ENCODE results near the gene ANXA8.
"Not testable (repeated sequence)": the region's sequence is repeated elsewhere in the genome, so short reads cannot be mapped to it uniquely, and the experiment has no call there.

The ANXA8 gene

DNA sequence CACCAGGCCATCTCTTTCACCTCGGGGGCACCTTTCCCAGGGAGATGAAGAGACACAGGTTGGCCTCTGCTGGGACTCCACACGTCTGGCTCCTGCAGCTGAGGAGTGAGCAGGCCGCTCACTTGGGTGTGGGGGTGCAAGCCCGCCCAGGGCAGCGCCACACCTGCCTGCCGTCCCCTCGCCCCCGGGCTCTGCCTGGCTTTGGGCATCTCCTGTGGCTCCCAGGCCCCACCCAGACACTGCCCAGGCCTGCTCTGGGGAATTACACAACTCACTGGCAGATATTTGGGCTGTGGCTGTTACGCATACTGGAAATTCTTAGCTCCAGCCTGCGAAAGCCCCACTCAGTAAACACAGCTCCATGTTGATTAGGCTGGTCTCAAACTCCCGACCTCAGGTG, at the start of gene ANXA8:
Gene ANXA8 (minus strand): TSS at position 193 of the 400 bp plus-strand sequence. CDS start 182 bp downstream, at position 11.
- not testable (repeated sequence) for DNase-seq

DNA sequence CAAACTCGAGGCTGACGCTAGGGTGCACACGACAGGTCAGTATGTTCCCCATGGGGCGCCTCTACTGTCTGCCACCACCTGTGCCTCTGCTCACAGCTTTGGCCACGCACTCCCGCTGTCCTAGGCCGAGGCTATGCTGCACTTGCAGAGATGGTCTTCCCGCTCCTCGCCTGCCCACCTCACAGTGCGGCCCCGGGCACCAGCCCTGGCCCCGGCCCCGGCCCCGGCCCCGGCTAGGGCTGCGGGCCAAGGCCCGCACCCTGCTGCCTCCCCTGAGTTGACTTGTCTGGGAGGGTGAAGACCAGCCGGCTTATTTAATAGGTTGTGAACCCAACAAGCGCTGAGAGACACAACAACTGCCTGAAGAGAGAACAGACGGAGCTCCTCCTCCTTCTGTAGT, 39.6 kb upstream of the ANXA8 start, which contains the start of gene AGAP9:
Gene AGAP9 (minus strand): TSS at position 164 of the 400 bp plus-strand sequence. CDS start 112 bp downstream, at position 52.
- DNase-seq = not testable (repeated sequence)

GRCh38 chr10:47502313-47502712, 18.4 kb upstream of the ANXA8 start:
- not testable (repeated sequence) for DNase-seq

GRCh38 chr10:47494226-47494625, 10.3 kb upstream of the ANXA8 start:
- not testable (repeated sequence) for DNase-seq

GRCh38 chr10:47491600-47491999, 7.7 kb upstream of the ANXA8 start, which contains the start of gene FAM25G:
FAM25G (minus strand) TSS chr10:47491700; CDS start chr10:47491674, 26 bp downstream.
- not testable (repeated sequence) for DNase-seq

- DNase-seq = not testable (repeated sequence)
Observed at GRCh38 chr10:47489630-47490029, 5.7 kb upstream of the ANXA8 start.

GRCh38 chr10:47485943-47486342, 2.0 kb upstream of the ANXA8 start:
- not testable (repeated sequence) for DNase-seq

DNA sequence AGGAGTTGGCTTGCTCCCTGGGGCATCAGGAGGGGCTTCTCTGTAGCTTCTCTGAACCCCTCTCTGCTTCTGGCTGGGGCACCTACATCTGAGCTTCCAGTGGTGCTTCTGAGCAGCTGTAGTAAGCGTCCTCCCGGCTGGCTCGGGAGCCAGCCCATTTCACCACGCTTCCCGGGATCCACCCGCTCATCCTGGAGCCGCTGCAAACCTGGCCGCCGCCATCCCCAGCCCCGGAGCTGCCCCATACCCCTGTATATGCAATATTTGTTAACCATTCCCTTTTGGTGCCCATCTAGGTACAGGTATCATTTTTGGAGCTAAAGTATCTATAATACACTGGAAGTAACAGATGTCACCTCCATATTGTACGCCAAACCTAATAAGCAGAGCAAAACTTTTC, 871 bp upstream of the ANXA8 start:
- DNase-seq = not testable (repeated sequence)

GRCh38 chr10:47482367-47482766, 1.5 kb downstream of the ANXA8 start:
- DNase-seq = not testable (repeated sequence)

DNA sequence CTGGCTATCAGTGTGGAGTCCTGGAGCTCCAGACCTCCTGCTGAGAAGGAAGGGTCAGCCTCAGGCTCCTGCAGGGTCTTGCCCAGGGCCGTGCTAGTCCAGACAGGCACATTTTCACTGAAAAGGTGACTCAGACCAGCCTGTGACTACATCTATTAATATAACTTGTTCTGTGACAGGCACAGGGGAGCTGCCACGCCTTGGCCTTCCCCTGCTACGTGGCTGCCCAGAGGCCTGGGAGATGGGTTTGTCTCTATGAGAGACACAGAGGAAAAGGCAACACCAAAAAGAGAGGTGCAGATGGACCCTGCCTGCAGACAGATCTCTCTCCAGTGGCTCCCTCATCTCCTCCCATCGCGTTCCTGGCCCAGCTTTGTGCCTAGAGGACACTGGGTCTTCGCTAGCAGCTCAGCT, 2.1 kb downstream of the ANXA8 start:
- not testable (repeated sequence) for DNase-seq

DNA sequence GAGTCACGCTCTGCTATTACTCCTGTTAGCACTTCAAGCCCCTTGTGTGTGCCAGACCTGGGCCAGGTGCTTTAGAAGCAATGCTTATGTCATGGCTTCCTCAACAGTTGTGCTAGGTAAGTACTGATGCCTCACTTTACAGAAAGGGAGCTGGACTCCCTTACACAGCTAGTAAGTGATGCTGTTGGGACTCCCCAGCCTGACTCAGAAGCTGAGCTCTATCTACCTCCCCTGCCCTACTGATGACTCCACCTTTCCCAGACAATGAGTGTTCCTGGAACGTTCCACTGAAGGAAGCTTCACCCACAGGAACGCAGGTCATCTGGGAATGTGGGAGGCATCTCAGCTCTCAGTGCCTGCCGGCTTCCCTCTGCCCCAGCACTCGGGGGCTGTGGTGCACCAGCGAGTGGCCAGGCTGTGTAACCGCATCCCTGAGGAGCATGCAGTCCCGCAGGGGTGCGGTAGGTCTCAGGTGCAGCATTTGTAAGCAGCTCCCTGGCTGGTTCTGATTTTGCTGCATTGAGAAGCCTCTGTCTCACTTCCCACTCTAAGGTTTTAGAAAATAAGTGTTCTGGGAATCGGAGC, 2.6 kb downstream of the ANXA8 start:
- DNase-seq = not testable (repeated sequence)

DNA sequence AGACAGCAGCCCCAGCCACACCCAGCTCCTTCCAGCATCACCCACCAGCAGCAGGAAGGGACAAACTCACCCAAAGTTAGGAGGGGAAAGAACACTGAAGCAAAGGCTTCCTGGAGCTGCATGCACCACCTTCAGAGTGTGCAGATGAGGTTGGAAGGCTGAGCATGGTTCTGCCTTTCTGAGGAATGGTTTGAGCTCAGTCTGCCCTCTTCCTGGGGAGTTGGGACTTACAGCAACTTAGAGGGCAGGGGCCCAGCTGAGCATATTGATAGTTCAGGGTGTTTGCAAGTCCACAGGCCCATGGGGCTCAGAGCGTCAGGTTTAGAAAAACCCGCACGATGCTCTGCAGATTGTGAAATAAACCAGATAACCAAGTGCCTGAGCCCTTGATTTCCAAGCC, 3.8 kb downstream of the ANXA8 start:
- DNase-seq = not testable (repeated sequence)

DNA sequence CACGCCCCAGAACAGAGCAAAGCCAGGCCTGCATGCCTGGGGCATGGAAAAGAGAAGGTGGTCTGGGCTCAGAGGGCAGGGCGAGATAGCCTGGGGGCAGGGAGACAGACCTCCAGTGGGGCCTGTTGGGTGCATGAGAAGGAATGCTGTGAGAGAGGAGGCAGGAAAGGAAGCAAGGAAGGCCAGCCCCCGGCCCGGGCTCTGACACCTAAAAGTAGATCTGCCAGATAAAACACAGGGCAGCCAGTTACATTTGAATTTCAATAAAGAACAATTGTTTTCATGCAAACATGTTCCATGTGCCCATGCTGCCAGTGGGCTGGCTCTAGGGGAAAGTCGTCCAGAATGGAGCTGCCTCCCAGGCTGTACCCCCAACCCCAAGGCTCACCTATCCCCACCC, 5.8 kb downstream of the ANXA8 start:
- DNase-seq = not testable (repeated sequence)

DNA sequence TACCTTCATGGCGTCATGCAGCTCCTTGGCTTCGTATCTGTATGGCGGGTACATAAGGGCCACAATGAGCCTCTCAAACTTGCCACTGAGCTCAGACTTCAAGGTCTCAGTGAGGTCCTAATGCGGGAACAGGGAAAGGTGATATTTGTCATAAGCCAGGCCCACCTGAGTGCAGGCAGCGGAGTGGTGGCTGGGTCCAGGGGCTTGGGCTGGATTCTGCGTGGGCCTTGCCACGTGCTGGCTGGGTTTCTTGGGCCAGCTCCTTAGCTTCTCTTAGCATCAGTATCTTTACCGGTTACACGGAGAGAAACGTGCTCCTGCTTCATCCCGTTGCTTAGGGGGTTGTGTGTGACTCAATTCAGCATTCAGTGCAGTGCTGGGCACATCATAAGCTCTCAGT, 6.8 kb downstream of the ANXA8 start:
- DNase-seq = not testable (repeated sequence)

- not testable (repeated sequence) for DNase-seq
Observed at GRCh38 chr10:47475101-47475500, 8.8 kb downstream of the ANXA8 start.

DNA sequence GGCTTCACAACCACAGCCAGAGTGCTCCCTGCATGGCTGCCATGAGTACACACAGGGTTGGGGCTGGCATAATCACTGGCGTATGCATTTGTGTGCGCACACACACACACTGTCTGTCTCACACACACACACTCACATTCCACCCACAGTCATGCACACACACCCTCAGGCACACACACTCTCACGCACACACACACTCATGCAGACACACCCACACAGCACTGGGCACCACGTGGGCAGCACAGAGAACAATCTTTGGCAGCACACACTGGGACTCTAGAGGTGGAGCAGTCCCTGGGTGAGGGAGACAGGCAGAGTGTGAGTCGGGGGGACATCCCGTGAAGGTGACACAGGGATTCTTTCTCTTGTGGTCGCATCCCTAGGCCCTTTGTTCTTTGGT, 10.4 kb downstream of the ANXA8 start:
- not testable (repeated sequence) for DNase-seq

DNA sequence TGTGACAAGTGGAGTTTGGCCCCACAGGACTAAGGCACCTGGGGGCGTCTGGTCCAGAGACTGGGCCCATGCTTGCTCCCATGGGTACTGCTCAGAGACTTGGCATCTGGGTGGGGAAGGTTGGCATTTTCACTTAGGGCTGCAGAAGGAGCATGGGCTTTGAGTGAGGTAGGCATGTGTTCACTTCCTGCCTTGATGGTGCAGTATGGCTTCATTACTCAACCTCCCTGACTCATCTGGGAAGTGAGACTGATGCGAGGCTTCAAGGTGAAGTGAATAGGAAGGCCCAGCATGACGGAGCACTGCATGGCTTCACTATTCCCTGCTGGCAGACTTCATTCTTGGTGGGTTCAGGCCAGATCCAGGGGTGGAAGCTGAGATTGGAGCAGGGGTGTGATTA, 11.3 kb downstream of the ANXA8 start:
- DNase-seq = not testable (repeated sequence)

DNA sequence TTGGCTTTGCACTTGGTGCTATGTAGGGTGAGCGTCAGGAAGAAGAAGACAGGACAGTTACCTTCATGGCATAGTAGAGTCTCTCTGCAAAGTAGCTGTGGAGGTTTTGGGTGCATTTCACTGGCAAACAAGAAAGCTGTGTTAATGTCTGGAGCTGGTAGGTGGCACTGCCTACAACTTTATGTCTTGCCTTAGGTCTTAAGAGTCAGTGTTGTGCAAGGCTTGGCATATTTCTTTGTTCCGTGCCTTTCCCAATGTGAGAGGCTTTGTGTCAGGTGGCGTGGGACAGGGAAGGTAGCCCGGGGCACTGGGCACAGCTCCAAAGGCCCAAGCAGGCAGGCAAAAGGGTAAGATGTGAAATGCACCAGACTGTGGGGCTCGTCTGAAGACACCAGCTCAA, 11.8 kb downstream of the ANXA8 start:
- DNase-seq = not testable (repeated sequence)

DNA sequence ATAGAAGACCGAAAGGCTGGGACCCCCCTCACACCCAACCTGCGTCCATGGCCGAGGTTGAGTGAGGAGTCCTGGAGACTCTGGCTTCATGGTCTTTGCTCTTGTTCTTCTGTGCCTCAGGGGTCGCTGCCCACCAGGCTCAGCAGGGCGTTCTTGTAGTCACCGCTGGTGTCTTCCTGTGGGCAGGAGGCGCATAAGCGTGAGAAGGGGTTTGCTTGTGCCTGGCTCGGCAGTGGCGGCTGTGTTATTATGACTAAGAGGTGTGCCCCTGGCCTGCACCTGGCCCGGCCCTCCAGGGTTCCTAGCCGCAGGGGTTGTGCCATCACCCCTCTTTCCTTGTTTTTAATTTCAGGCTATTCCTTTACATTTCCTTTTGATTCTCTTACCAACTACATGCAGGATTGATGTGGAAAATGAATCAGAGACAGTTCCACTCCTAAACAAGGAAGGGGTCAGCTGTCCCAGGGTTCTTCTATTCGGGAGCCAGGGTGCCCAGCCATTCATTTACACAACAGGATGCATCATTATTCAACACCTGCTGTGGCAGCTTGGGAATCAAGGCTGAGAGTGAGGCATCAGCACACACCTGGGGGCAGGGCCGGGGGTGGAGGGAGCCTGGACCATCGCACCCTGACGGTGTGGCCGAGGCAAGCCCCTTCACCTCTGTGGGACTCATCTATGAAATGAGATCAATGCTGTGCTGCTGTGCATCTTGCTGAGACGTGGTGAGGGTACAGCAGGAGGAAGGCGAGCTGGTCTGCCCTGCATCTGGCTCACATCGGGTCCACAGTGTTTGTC, 15.0 kb downstream of the ANXA8 start:
- DNase-seq = not testable (repeated sequence)

GRCh38 chr10:47467957-47468356, 16.0 kb downstream of the ANXA8 start:
- not testable (repeated sequence) for DNase-seq

- not testable (repeated sequence) for DNase-seq
Observed at GRCh38 chr10:47467458-47467857, 16.5 kb downstream of the ANXA8 start.

DNA sequence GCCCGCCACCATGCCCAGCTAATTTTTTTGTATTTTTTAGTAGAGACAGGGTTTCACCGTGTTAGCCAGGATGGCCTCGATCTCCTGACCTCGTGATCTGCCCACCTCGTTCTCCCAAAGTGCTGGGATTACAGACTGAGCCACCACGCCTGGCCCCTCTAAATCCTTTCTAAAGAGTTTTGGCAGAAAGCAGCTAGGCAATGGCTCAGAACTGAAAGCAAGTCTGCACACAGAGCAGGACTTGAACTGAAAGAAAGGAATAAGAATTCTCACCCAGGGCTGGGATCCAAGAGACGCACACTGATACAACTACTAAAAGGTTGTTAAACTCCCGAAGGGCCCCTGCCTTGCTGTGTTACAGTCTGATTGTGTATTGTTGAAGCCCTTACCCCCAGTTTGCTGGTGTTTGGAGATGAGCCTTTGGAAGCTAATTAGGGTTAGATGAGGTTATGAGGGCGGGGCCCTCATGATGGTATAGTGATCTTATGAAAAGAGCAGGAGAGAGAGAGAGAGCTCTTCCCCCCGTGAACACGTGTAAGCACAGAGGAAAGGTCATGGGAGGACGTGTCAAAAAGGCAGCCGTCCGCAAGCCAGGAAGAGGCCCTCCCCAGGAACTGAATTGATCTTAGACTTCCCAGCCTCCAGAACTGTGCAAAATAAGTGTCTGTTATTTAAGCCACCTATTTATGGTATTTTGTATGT, 18.5 kb downstream of the ANXA8 start:
- not testable (repeated sequence) for DNase-seq
